GM12872 (cell line): ENCODE measurements around the gene RNF145.

ENCODE experiments used
- TF ChIP-seq, protein P1 (sequence below): IDR thresholded peaks from 3 replicates; pipeline ENCODE4 v1.5.1; 2011; ENCODE audit warnings: low read depth, mild to moderate bottlenecking, low read length, moderate library complexity; ENCODE audit not compliant: insufficient read depth

RNF145 gene

GRCh38 chr5:159227452-159227851 lies 18.1 kb upstream of the RNF145 start:
- TF ChIP-seq, protein P1, sequence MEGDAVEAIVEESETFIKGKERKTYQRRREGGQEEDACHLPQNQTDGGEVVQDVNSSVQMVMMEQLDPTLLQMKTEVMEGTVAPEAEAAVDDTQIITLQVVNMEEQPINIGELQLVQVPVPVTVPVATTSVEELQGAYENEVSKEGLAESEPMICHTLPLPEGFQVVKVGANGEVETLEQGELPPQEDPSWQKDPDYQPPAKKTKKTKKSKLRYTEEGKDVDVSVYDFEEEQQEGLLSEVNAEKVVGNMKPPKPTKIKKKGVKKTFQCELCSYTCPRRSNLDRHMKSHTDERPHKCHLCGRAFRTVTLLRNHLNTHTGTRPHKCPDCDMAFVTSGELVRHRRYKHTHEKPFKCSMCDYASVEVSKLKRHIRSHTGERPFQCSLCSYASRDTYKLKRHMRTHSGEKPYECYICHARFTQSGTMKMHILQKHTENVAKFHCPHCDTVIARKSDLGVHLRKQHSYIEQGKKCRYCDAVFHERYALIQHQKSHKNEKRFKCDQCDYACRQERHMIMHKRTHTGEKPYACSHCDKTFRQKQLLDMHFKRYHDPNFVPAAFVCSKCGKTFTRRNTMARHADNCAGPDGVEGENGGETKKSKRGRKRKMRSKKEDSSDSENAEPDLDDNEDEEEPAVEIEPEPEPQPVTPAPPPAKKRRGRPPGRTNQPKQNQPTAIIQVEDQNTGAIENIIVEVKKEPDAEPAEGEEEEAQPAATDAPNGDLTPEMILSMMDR = no peak

GRCh38 chr5:159226451-159226850 lies 17.1 kb upstream of the RNF145 start:
- TF ChIP-seq, protein P1 = no peak

DNA sequence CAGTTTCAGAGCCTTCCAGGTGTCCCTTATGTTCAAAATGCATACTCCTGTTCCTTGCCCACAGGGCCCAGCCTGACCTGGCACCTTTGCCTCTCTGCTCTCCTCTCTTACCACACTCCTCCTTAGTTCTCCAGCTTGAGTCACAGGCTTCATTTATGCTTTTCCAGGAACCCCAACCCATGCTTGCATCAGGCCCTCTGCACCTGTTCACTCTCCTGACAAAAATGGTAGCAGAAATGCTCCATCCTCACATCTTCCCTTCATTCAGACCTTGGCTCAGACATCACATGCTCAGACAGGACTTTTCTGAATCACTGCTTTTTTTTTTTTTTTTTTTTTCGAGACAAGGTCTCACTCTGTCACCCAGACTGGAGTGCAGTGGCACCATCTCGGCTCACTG lies 15.1 kb upstream of the RNF145 start:
- TF ChIP-seq, protein P1 = no peak

DNA sequence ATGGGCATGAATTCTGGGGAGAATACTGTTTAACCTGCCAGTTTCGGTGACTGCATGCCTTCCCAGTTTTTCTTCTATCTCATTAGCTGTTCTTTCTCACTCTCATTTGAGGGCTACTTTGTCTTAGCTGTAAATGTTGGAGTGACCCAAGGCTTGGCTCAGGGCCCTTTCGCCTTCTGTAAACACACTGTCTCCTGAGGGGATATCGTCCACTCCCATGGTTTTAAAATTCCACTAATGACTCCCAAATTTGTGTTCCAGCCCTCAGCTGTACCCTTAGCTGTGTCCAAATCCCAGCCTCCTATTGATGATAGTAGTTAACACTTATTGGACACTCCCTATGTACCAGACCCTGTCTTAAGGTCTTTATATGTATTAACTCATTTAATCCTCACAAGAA lies 14.1 kb upstream of the RNF145 start:
- TF ChIP-seq, protein P1 = no peak

DNA sequence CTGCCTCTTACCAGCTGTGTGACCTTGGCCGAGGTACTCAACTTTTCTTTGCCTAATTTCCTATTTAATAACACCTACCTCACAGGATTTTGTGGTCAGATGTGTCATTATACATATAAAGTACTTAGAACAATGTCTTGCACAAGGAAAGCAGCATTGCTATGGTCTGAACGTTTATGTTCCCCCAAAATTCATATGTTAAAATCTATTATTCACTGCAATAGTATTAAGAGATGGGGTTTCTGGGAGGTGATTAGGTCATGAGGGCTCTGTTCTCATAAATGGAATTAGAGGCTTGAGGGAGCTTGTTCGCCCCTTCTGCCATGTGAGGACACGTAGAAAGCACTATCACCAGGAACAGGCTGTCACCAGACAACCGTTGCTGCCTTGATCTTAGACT lies 10.9 kb upstream of the RNF145 start:
- TF ChIP-seq, protein P1 = no peak

- TF ChIP-seq, protein P1 = no peak
These were observed 9.3 kb upstream of the RNF145 start for GRCh38 chr5:159218595-159219023.

- TF ChIP-seq, protein P1 = no peak
These were observed 7.9 kb upstream of the RNF145 start for GRCh38 chr5:159217236-159217635.

GRCh38 chr5:159216454-159216853 lies 7.1 kb upstream of the RNF145 start:
- TF ChIP-seq, protein P1 = no peak
